Osteoblast (primary cell): Measurements from ENCODE around the gene DLX3. TPM values are rescaled to one million over a fixed set of nuclear protein-coding genes. Genes with fewer than 3 reads are reported as not detected.

ENCODE experiments used
- DNase-seq: peaks from one replicate; pipeline ENCODE4 v3.0.0; 2011; ENCODE audit warnings: low spot score, mixed read lengths; ENCODE audit not compliant: insufficient read length; ENCODE audit errors: missing footprints
- H2AFZ ChIP-seq: 2 replicates; pipeline ENCODE4 v1.6.0; 2011; ENCODE audit warnings: mild to moderate bottlenecking, low read length
- H3K27ac ChIP-seq: 2 replicates; pipeline ENCODE4 v1.5.1; 2011; ENCODE audit warnings: mild to moderate bottlenecking, low read depth, low read length, moderate library complexity
- H3K27me3 ChIP-seq: 2 replicates; pipeline ENCODE4 v1.6.0; 2012; ENCODE audit warnings: mild to moderate bottlenecking, control low read depth, inconsistent platforms, low read length, moderate library complexity; ENCODE audit not compliant: insufficient read depth
- H3K36me3 ChIP-seq: 2 replicates; pipeline ENCODE4 v1.5.1; 2011; ENCODE audit warnings: mild to moderate bottlenecking, low read length, control low read depth, moderate library complexity; ENCODE audit not compliant: insufficient read depth
- H3K4me1 ChIP-seq: 2 replicates; pipeline ENCODE4 v1.5.1; 2011; ENCODE audit warnings: mild to moderate bottlenecking, low read length, control low read depth, moderate library complexity; ENCODE audit not compliant: insufficient read depth
- H3K4me2 ChIP-seq: 2 replicates; pipeline ENCODE4 v1.6.0; 2011; ENCODE audit warnings: mild to moderate bottlenecking, low read length; ENCODE audit not compliant: insufficient read depth
- H3K4me3 ChIP-seq: fragments of 200-600 bp; sonication (generic); 3 replicates; pipeline ENCODE4 v1.5.1; 2012; ENCODE audit warnings: mild to moderate bottlenecking, low read length, inconsistent platforms; ENCODE audit not compliant: insufficient read depth
- H3K79me2 ChIP-seq: 2 replicates; pipeline ENCODE4 v1.6.0; 2012; ENCODE audit warnings: mild to moderate bottlenecking, low read length, control low read depth, inconsistent platforms; ENCODE audit not compliant: insufficient read depth
- H3K9me3 ChIP-seq: 2 replicates; pipeline ENCODE4 v1.5.1; 2011; ENCODE audit warnings: low read depth, low read length, control low read depth
- H4K20me1 ChIP-seq: 2 replicates; pipeline ENCODE4 v1.6.0; 2012; ENCODE audit warnings: mild to moderate bottlenecking, low read length, control low read depth; ENCODE audit not compliant: insufficient read depth
- total RNA-seq: library from RNA; depleted of rRNA; stranded (reverse); fragments of >200 nt; gene quantifications from 2 replicates; pipeline ENCODE4 v1.2.3, GENCODE V29; 2012
- TF ChIP-seq, protein P1 (sequence below): IDR thresholded peaks from 2 replicates; pipeline ENCODE4 v1.5.1; 2011; ENCODE audit warnings: mild to moderate bottlenecking, low read depth, low read length, moderate library complexity; ENCODE audit errors: extremely low read depth

Gene DLX3
- total RNA-seq, 1 donor: 1.1 TPM

DNA sequence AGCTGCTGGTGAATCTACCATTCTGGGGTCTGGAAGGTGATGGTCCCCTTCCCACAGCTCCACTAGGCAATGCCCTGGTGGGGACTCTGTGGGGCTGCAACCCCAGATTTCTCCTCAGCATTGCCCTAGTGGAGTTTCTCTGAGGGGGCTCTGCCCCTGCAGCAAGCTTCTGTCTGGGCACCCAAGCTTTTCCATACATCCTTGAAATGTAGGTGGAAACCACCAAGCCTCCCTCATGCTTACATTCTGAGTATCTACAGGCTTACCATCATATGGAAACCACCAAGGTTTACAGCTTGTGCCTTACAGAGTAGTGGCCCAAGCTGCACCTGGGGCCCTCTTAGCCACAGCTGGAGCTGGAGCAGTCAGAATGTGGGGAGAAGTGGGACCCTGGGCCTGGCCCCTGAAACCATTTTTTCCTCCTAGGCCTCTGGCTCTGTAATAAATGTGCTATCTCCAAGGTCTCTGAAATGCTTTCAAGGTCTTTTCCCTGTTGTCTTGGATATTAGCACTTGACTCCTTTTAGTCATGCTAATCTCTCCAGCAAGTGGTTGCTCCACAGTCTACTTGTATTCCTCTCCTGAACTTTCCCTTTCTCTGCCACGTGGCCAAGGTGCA is 19.6 kb upstream of the DLX3 start:
- no peaks in the 10 kb centered on the region for H3K79me2 ChIP-seq
- no peaks in the 10 kb centered on the region for H3K36me3 ChIP-seq
- H3K4me1 ChIP-seq: peaks cover 3% of the 10 kb centered on the region
- DNase-seq: no peak
- no peak overlapping the region for H3K4me2 ChIP-seq
- TF ChIP-seq, protein P1, sequence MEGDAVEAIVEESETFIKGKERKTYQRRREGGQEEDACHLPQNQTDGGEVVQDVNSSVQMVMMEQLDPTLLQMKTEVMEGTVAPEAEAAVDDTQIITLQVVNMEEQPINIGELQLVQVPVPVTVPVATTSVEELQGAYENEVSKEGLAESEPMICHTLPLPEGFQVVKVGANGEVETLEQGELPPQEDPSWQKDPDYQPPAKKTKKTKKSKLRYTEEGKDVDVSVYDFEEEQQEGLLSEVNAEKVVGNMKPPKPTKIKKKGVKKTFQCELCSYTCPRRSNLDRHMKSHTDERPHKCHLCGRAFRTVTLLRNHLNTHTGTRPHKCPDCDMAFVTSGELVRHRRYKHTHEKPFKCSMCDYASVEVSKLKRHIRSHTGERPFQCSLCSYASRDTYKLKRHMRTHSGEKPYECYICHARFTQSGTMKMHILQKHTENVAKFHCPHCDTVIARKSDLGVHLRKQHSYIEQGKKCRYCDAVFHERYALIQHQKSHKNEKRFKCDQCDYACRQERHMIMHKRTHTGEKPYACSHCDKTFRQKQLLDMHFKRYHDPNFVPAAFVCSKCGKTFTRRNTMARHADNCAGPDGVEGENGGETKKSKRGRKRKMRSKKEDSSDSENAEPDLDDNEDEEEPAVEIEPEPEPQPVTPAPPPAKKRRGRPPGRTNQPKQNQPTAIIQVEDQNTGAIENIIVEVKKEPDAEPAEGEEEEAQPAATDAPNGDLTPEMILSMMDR: no peak
- H4K20me1 ChIP-seq: no peaks in the 10 kb centered on the region
- no peak overlapping the region for H3K27ac ChIP-seq
- H3K27me3 ChIP-seq: no peaks in the 10 kb centered on the region
- H3K4me3 ChIP-seq: no peak overlapping the region
- H2AFZ ChIP-seq: no peak overlapping the region
- no peaks in the 10 kb centered on the region for H3K9me3 ChIP-seq

DNA sequence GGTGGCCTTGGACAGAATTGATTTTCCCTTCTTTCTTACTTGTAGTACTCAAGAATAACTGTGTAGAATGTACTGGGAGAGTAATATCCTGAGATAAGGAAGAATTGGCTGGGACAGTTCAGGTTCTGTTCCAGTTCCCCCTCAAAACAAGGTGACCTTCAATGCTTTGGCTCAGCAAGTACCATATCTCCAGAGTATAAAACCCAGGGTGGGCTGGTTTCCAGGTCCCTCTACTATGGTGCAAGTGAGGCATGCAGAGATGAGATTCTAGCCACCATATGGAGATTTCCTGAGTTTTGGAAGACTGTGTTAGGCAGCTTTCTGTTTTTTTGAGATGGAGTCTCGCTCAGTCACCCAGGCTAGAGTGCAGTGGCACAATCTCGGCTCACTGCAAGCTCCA is 18.1 kb upstream of the DLX3 start:
- peak; percentile 47 for DNase-seq
- Histone ChIP-seq H3K9me3 (no peaks in the 10 kb centered on the region), H4K20me1 (no peaks in the 10 kb centered on the region), H2AFZ (no peak overlapping the region), H3K27me3 (no peaks in the 10 kb centered on the region), H3K79me2 (no peaks in the 10 kb centered on the region), H3K27ac (no peak overlapping the region), H3K36me3 (no peaks in the 10 kb centered on the region), H3K4me1 (no peaks in the 10 kb centered on the region), H3K4me3 (no peak overlapping the region), H3K4me2 (no peak overlapping the region)
- TF ChIP-seq, protein P1: no peak

DNA sequence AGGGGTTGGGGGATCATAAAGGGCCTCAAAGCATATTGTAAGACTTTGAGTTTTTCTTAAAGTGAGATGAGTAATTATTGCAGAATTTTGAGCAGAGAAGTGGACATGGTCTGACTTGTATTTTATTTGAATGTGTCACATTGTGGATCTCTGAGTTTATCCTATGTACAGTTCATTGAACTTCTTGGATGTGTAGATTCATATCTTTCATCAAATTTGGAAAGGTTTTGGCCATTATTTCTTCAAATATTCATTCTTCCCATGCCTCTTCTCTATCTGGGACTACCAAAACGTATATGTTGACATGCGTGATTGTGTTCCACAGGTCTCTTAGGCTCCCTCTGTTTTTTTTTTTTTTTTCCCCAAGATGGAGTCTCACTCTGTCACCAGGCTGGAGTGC is 14.3 kb upstream of the DLX3 start:
- no peak overlapping the region for H3K27ac ChIP-seq
- no peaks in the 10 kb centered on the region for H3K4me1 ChIP-seq
- H3K27me3 ChIP-seq: no peaks in the 10 kb centered on the region
- no peak overlapping the region for H2AFZ ChIP-seq
- H4K20me1 ChIP-seq: no peaks in the 10 kb centered on the region
- H3K4me3 ChIP-seq: no peak overlapping the region
- H3K4me2 ChIP-seq: no peak overlapping the region
- H3K9me3 ChIP-seq: no peaks in the 10 kb centered on the region
- no peaks in the 10 kb centered on the region for H3K36me3 ChIP-seq
- TF ChIP-seq, protein P1: no peak
- H3K79me2 ChIP-seq: no peaks in the 10 kb centered on the region
- DNase-seq: no peak

DNA sequence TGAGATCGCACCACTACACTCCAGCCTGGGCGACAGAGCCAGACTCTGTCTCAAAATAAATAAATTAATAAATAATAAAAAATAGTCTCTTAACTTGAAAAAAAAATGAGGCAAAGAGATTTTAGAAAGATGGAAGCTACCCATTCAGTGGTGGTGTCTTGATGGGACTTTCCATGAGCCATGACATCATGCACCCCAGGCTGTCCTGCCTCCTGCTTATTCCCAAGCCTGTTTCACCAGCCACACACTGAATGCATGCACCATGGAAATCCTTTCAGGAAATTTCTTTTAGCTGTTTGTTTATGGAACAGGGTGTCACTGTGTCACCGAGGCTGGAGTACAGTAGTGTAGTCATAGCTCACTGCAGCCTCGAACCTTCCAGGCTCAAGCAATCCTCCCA is 8.9 kb upstream of the DLX3 start:
- Histone ChIP-seq H4K20me1 (no peaks in the 10 kb centered on the region), H2AFZ (no peak overlapping the region), H3K79me2 (no peaks in the 10 kb centered on the region), H3K36me3 (no peaks in the 10 kb centered on the region), H3K9me3 (no peaks in the 10 kb centered on the region), H3K27me3 (peaks cover 40% of the 10 kb centered on the region), H3K4me1 (no peaks in the 10 kb centered on the region), H3K4me3 (no peak overlapping the region), H3K4me2 (no peak overlapping the region), H3K27ac (no peak overlapping the region)
- DNase-seq: peak; percentile 15
- TF ChIP-seq, protein P1: no peak
